ENCODE results near the gene SIX2. TPM values are rescaled to one million over a fixed set of nuclear protein-coding genes. Genes with fewer than 3 reads are reported as not detected.

The SIX2 gene
- total and polyA plus RNA-seq, 2 of the 13 experiments (the other 11 are each of a cell fraction or from before 2014, with no cell fraction given): not detected

DNA sequence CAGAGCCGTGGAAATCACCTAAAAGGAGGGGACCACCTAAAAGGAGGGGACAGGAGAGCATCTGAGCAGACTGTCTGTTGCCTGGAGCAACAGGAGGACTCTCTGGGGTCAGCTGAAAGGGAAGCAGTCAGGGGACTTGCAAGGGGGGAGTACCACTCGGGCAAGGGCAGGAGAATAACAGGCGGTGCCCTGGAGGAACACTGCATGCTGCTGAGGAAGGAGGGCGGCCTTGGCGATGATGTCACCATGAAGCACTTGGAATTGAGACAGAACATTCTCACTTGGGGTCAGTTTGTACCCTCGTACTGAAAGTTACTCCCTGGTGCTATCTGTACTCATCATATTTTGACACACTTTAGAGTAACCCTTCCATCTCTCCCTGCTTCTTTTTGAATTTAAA, 49.4 kb downstream of the SIX2 start:
- in situ Hi-C loops (cut with HindIII; ENCODE audit: extremely low pct_ligation_motif_present, low pct_unique_long_range_greater_than_20kb) (loop anchor here (5.0 to 10.0 kb wide), 2 partner anchors 483 to 915 kb away; no protein-coding TSS in a partner anchor), intact Hi-C loops (cut with micrococcal nuclease; ENCODE audit: unreplicated experiment) (loop anchor here (5.0 kb wide), 1 partner anchor 713 kb away; no protein-coding TSS in a partner anchor)
- FAIRE-seq: no peak
- CTCF ChIA-PET (ENCODE audit: low intra/inter-chr PET ratio, low total read pairs): no interaction called here
- DNase-seq (ENCODE audit: low spot score): no peak
- peaks cover 12% of the 10 kb centered on the region for H3K4me1 ChIP-seq (ENCODE audit: insufficient read depth, low read length)
- 8% methylated on average over 6 of the region's 6 CpGs for WGBS (ENCODE audit: low lambda C conversion rate)
- H3K79me2 ChIP-seq (ENCODE audit: insufficient read depth, low read length): no peaks in the 10 kb centered on the region
- H3K9me3 ChIP-seq (ENCODE audit: low read length): no peaks in the 10 kb centered on the region
- H3K4me3 ChIP-seq (replicated peaks in 1 of 3; ENCODE audit: insufficient read depth in 1 of 3, low read depth in 2 of 3, low read length in 3 of 3): no peak overlapping the region
- no peak overlapping the region for H2AFZ ChIP-seq (ENCODE audit: low read length)
- TF ChIP-seq ATF7 (IDR thresholded peaks at IDR 0.05): peak; percentile 77
- no peak for TF ChIP-seq ATF7 (CRISPR knock-in tag; IDR thresholded peaks at IDR 0.05)
- TF ChIP-seq, protein P1, sequence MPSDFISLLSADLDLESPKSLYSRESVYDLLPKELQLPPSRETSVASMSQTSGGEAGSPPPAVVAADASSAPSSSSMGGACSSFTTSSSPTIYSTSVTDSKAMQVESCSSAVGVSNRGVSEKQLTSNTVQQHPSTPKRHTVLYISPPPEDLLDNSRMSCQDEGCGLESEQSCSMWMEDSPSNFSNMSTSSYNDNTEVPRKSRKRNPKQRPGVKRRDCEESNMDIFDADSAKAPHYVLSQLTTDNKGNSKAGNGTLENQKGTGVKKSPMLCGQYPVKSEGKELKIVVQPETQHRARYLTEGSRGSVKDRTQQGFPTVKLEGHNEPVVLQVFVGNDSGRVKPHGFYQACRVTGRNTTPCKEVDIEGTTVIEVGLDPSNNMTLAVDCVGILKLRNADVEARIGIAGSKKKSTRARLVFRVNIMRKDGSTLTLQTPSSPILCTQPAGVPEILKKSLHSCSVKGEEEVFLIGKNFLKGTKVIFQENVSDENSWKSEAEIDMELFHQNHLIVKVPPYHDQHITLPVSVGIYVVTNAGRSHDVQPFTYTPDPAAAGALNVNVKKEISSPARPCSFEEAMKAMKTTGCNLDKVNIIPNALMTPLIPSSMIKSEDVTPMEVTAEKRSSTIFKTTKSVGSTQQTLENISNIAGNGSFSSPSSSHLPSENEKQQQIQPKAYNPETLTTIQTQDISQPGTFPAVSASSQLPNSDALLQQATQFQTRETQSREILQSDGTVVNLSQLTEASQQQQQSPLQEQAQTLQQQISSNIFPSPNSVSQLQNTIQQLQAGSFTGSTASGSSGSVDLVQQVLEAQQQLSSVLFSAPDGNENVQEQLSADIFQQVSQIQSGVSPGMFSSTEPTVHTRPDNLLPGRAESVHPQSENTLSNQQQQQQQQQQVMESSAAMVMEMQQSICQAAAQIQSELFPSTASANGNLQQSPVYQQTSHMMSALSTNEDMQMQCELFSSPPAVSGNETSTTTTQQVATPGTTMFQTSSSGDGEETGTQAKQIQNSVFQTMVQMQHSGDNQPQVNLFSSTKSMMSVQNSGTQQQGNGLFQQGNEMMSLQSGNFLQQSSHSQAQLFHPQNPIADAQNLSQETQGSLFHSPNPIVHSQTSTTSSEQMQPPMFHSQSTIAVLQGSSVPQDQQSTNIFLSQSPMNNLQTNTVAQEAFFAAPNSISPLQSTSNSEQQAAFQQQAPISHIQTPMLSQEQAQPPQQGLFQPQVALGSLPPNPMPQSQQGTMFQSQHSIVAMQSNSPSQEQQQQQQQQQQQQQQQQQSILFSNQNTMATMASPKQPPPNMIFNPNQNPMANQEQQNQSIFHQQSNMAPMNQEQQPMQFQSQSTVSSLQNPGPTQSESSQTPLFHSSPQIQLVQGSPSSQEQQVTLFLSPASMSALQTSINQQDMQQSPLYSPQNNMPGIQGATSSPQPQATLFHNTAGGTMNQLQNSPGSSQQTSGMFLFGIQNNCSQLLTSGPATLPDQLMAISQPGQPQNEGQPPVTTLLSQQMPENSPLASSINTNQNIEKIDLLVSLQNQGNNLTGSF (CRISPR knock-in tag; IDR thresholded peaks at IDR 0.05): no peak
- BruUV-seq (replicated peaks): no TSS peak
- ATAC-seq: no peak
- H3K27me3 ChIP-seq (ENCODE audit: control insufficient read depth in 1 of 2, insufficient read depth in 2 of 2, low read length in 2 of 2): peaks cover 8 to 77% of the 10 kb centered on the region in 2 experiments; a peak in 4 of 5 replicates
- no peak overlapping the region for H3K27ac ChIP-seq (ENCODE audit: extremely low read length, insufficient read depth, low read length)
- peaks cover 2% of the 10 kb centered on the region; the same call in 1 of the 2 replicates for H4K20me1 ChIP-seq (ENCODE audit: insufficient read depth, low read length)
- POLR2A ChIA-PET: no interaction called here
- H3K36me3 ChIP-seq (replicated peaks in 1 of 2; ENCODE audit: control insufficient read depth in 1 of 2, insufficient read depth in 2 of 2, low read length in 2 of 2): no peaks in the 10 kb centered on the region
- H3K4me2 ChIP-seq (ENCODE audit: low read depth, low read length): no peak overlapping the region
- H3K9ac ChIP-seq (ENCODE audit: insufficient read depth, low read depth, low read length): no peak overlapping the region

Data from HepG2 (cell line).